AG04450 (cell line): ENCODE measurements around the gene FBXL15. TPM values are rescaled to one million over a fixed set of nuclear protein-coding genes. Genes with fewer than 3 reads are reported as not detected.

Source experiments
- CTCF ChIA-PET: fragments of 300-600, 350-600 bp; formaldehyde crosslinking; extraction: SDS; loops from one replicate; lab custom pipeline; 2022; ENCODE audit warnings: antibody characterized with exemption, inconsistent platforms; lab: Charles Lee
- POLR2A ChIA-PET: fragments of 350-600 bp; formaldehyde crosslinking; extraction: SDS; loops from one replicate; lab custom pipeline; 2021; ENCODE audit warnings: antibody characterized with exemption, inconsistent platforms; lab: Yijun Ruan, JAX
- DNase-seq: peaks from one replicate; pipeline ENCODE4 v3.0.0-alpha.2; 2011; ENCODE audit warnings: low read depth, low spot score
- H3K27ac ChIP-seq: one replicate; pipeline ENCODE4 v1.5.1; 2012; ENCODE audit warnings: low read depth, low read length, control low read depth
- H3K27me3 ChIP-seq: one replicate; pipeline ENCODE4 v1.6.0; 2012; ENCODE audit warnings: low read length; ENCODE audit not compliant: control insufficient read depth, insufficient read depth
- H3K4me3 ChIP-seq: 2 replicates; pipeline ENCODE4 v1.5.1; 2011; ENCODE audit warnings: mild to moderate bottlenecking, low read depth, low read length, control low read depth
- H3K9me3 ChIP-seq: 2 replicates; pipeline ENCODE4 v1.5.1; 2012; ENCODE audit warnings: low read length; ENCODE audit not compliant: control insufficient read depth, insufficient read depth
- CTCF ChIP-seq: IDR thresholded peaks from 2 replicates; pipeline ENCODE4 v1.5.1; 2011; ENCODE audit warnings: low read depth, low read length, control low read depth, inconsistent platforms
- polyA plus RNA-seq: library from polyadenylated mRNA; depleted of rRNA; stranded (reverse); fragments of >200 nt; gene quantifications from 2 replicates; pipeline ENCODE4 v1.2.3, GENCODE V29; 2011

Gene FBXL15
- polyA plus RNA-seq, 1 experiment, result 2.7 TPM

- ChIA-PET POLR2A (interaction anchor here (0.6 kb wide), 1 partner anchor 116 kb away, joined by 9 read pairs; no protein-coding TSS in a partner anchor), CTCF (no interaction called here)
- TF ChIP-seq CTCF, result no peak
- no peak overlapping the region for H3K27ac ChIP-seq
- no peaks in the 10 kb centered on the region; the same call in 1 of the 2 replicates for H3K9me3 ChIP-seq
- H3K4me3 ChIP-seq, result no peak overlapping the region
- no peaks in the 10 kb centered on the region for H3K27me3 ChIP-seq
- no peak for DNase-seq
These were observed 43.7 kb upstream of the FBXL15 start for GRCh38 chr10:102376901-102377300.

- ChIA-PET POLR2A (interaction anchor here (0.5 kb wide), 1 partner anchor 256 kb away, joined by 4 read pairs; no protein-coding TSS in a partner anchor), CTCF (interaction anchor here (1.3 to 2.4 kb wide), 3 partner anchors 14 to 210 kb away, joined by 3 to 6 read pairs (median 5); no protein-coding TSS in a partner anchor)
- Histone ChIP-seq H3K27me3 (no peaks in the 10 kb centered on the region), H3K9me3 (no peaks in the 10 kb centered on the region; the same call in 1 of the 2 replicates), H3K4me3 (no peak overlapping the region), H3K27ac (no peak overlapping the region)
- TF ChIP-seq CTCF, result no peak
- DNase-seq, result no peak
These were observed 41.3 kb upstream of the FBXL15 start for GRCh38 chr10:102379383-102379782.

- Histone ChIP-seq H3K27ac (no peak overlapping the region), H3K9me3 (no peaks in the 10 kb centered on the region; the same call in 1 of the 2 replicates), H3K4me3 (no peak overlapping the region), H3K27me3 (no peaks in the 10 kb centered on the region)
- no peak for DNase-seq
- POLR2A ChIA-PET, result no interaction called here
- TF ChIP-seq CTCF, result no peak
- CTCF ChIA-PET, result interaction anchor here (0.6 to 2.3 kb wide), 3 partner anchors 11 to 152 kb away, joined by 3 to 8 read pairs (median 3); no protein-coding TSS in a partner anchor
These were observed 38.7 kb upstream of the FBXL15 start for GRCh38 chr10:102381983-102382382.

- Histone ChIP-seq H3K4me3 (no peak overlapping the region), H3K27me3 (no peaks in the 10 kb centered on the region), H3K27ac (no peak overlapping the region), H3K9me3 (no peaks in the 10 kb centered on the region; the same call in 1 of the 2 replicates)
- POLR2A ChIA-PET, result no interaction called here
- no peak for DNase-seq
- CTCF ChIA-PET, result interaction anchor here (1.4 to 2.3 kb wide), 2 partner anchors 10 to 17 kb away, joined by 6 to 8 read pairs; no protein-coding TSS in a partner anchor
- TF ChIP-seq CTCF, result no peak
These were observed 37.8 kb upstream of the FBXL15 start for GRCh38 chr10:102382871-102383270.

GRCh38 chr10:102384053-102384452 lies 36.6 kb upstream of the FBXL15 start:
- no peak overlapping the region for H3K4me3 ChIP-seq
- no peak for DNase-seq
- POLR2A ChIA-PET, result interaction anchor here (0.6 kb wide), 1 partner anchor 215 kb away, joined by 3 read pairs; no protein-coding TSS in a partner anchor
- CTCF ChIA-PET, result interaction anchor here (0.8 to 3.0 kb wide), 5 partner anchors 10 to 153 kb away, joined by 3 to 28 read pairs (median 8); no protein-coding TSS in a partner anchor
- no peaks in the 10 kb centered on the region; the same call in 1 of the 2 replicates for H3K9me3 ChIP-seq
- H3K27ac ChIP-seq, result no peak overlapping the region
- peak; percentile 27; the same call in 1 of the 2 replicates for TF ChIP-seq CTCF
- H3K27me3 ChIP-seq, result no peaks in the 10 kb centered on the region
